ENCODE results near the gene OPCML. TPM values are rescaled to one million over a fixed set of nuclear protein-coding genes. Genes with fewer than 3 reads are reported as not detected.

OPCML gene
- total RNA-seq, 1 donor from 2014 or later = 1.7 TPM

GRCh38 chr11:132976115-132976514 lies 556.2 kb downstream of the OPCML start:
- Mint-ChIP-seq H3K27ac (no peak overlapping the region), H3K36me3 (ENCODE audit: insufficient read depth) (no peaks in the 10 kb centered on the region), H3K27me3 (peaks cover 48% of the 10 kb centered on the region), H3K4me1 (ENCODE audit: low read depth) (peaks cover 4% of the 10 kb centered on the region), H3K4me3 (ENCODE audit: low read depth) (no peak overlapping the region), H3K9me3 (ENCODE audit: low read depth) (no peaks in the 10 kb centered on the region)
- no peak for DNase-seq (ENCODE audit: low spot score, unreplicated experiment)
- no peak for TF ChIP-seq CTCF (IDR thresholded peaks at IDR 0.05; ENCODE audit: unreplicated experiment)

GRCh38 chr11:132973686-132974085 lies 558.6 kb downstream of the OPCML start:
- Mint-ChIP-seq H3K4me3 (ENCODE audit: low read depth) (no peak overlapping the region), H3K27me3 (peaks cover 60% of the 10 kb centered on the region), H3K36me3 (ENCODE audit: insufficient read depth) (no peaks in the 10 kb centered on the region), H3K9me3 (ENCODE audit: low read depth) (no peaks in the 10 kb centered on the region), H3K4me1 (ENCODE audit: low read depth) (peaks cover 9% of the 10 kb centered on the region), H3K27ac (no peak overlapping the region)
- TF ChIP-seq CTCF (IDR thresholded peaks at IDR 0.05; ENCODE audit: unreplicated experiment) = no peak
- no peak for DNase-seq (ENCODE audit: low spot score, unreplicated experiment)

GRCh38 chr11:132972565-132972964 lies 559.7 kb downstream of the OPCML start:
- Mint-ChIP-seq H3K36me3 (ENCODE audit: insufficient read depth) (no peaks in the 10 kb centered on the region), H3K4me3 (ENCODE audit: low read depth) (no peak overlapping the region), H3K27ac (no peak overlapping the region), H3K9me3 (ENCODE audit: low read depth) (no peaks in the 10 kb centered on the region), H3K27me3 (peaks cover 64% of the 10 kb centered on the region), H3K4me1 (ENCODE audit: low read depth) (peaks cover 9% of the 10 kb centered on the region)
- no peak for DNase-seq (ENCODE audit: low spot score, unreplicated experiment)
- no peak for TF ChIP-seq CTCF (IDR thresholded peaks at IDR 0.05; ENCODE audit: unreplicated experiment)

- no peak overlapping the region for H3K4me3 Mint-ChIP-seq (ENCODE audit: low read depth)
- H3K4me1 Mint-ChIP-seq (ENCODE audit: low read depth) = peaks cover 9% of the 10 kb centered on the region
- H3K36me3 Mint-ChIP-seq (ENCODE audit: insufficient read depth) = no peaks in the 10 kb centered on the region
- no peak overlapping the region for H3K27ac Mint-ChIP-seq
- DNase-seq (ENCODE audit: low spot score, unreplicated experiment) = no peak
- H3K9me3 Mint-ChIP-seq (ENCODE audit: low read depth) = no peaks in the 10 kb centered on the region
- H3K27me3 Mint-ChIP-seq = peaks cover 64% of the 10 kb centered on the region
- TF ChIP-seq CTCF (IDR thresholded peaks at IDR 0.05; ENCODE audit: unreplicated experiment) = no peak
These were observed 561.0 kb downstream of the OPCML start for GRCh38 chr11:132971351-132971750.

- H3K36me3 Mint-ChIP-seq (ENCODE audit: insufficient read depth) = no peaks in the 10 kb centered on the region
- peaks cover 9% of the 10 kb centered on the region for H3K4me1 Mint-ChIP-seq (ENCODE audit: low read depth)
- no peak for DNase-seq (ENCODE audit: low spot score, unreplicated experiment)
- H3K27me3 Mint-ChIP-seq = peaks cover 58% of the 10 kb centered on the region
- H3K9me3 Mint-ChIP-seq (ENCODE audit: low read depth) = no peaks in the 10 kb centered on the region
- H3K4me3 Mint-ChIP-seq (ENCODE audit: low read depth) = no peak overlapping the region
- no peak for TF ChIP-seq CTCF (IDR thresholded peaks at IDR 0.05; ENCODE audit: unreplicated experiment)
- H3K27ac Mint-ChIP-seq = no peak overlapping the region
These were observed 562.4 kb downstream of the OPCML start for GRCh38 chr11:132969892-132970291.
